Measurements from ENCODE around the gene TRIM5.

TRIM5 gene

GRCh38 chr11:5622802-5623201, 62.1 kb downstream of the TRIM5 start:
- DNase-seq, result no peak

- DNase-seq, result no peak
These were observed 63.3 kb downstream of the TRIM5 start for GRCh38 chr11:5621580-5621979.

- no peak for DNase-seq
These were observed 64.0 kb downstream of the TRIM5 start for GRCh38 chr11:5620651-5621521.

DNA sequence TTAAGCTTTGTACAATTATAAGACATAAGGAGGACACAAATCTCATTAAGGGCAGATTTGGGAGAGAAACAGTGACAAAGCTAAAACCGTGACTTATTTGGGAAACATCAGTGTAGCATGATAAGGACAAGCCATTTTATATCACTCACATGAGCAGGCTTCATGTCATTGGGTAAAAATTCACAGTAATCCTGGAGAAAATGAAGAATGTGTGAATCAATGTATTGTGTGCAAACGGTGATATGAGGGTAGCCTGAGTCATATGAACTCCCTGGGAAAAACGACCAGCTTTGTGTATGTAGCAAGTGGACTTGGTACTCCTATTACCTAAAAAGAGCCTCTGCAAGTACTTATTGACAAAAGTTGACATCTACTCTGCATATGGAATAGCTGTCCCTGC, 66.1 kb downstream of the TRIM5 start:
- DNase-seq, result no peak

Measured in 8988T (cell line).